ENCODE data around the gene PACRG.

PACRG gene

DNA sequence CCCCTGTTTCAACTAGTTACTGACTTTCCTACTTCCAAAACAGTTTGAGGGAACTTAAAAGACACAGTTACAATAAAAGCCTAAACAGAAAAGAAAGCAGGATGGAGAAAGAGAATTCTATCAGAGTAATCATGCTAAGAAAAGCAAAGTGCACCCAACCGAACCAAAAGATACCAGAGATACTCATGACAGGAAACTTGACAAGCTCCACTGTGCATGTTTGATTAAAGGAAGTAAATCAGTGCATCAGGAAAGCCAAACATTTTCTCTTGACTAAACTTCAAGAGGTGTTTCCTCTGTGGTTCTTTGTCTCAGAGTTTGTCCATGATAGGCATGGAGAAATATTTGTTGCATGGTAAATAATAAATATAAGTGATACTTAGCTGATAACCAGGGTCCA lies 138.9 kb downstream of the PACRG start:
- TF ChIP-seq ZFP30 (CRISPR knock-in tag; IDR thresholded peaks at IDR 0.05): no peak
- no peak for TF ChIP-seq RARB (CRISPR knock-in tag; IDR thresholded peaks at IDR 0.05)
- TF ChIP-seq, protein P1, sequence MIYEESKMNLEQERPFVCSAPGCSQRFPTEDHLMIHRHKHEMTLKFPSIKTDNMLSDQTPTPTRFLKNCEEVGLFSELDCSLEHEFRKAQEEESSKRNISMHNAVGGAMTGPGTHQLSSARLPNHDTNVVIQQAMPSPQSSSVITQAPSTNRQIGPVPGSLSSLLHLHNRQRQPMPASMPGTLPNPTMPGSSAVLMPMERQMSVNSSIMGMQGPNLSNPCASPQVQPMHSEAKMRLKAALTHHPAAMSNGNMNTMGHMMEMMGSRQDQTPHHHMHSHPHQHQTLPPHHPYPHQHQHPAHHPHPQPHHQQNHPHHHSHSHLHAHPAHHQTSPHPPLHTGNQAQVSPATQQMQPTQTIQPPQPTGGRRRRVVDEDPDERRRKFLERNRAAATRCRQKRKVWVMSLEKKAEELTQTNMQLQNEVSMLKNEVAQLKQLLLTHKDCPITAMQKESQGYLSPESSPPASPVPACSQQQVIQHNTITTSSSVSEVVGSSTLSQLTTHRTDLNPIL (CRISPR knock-in tag; IDR thresholded peaks at IDR 0.05; ENCODE audit: low read depth): no peak
- no peak for TF ChIP-seq ESRRG (CRISPR knock-in tag; IDR thresholded peaks at IDR 0.05)
- TF ChIP-seq ZFP3 (CRISPR knock-in tag; IDR thresholded peaks at IDR 0.05): no peak
- no peak for TF ChIP-seq ZC3H10 (CRISPR knock-in tag; IDR thresholded peaks at IDR 0.05)
- no peak for TF ChIP-seq SNAI2 (CRISPR knock-in tag; IDR thresholded peaks at IDR 0.05)
- TF ChIP-seq, protein P2, sequence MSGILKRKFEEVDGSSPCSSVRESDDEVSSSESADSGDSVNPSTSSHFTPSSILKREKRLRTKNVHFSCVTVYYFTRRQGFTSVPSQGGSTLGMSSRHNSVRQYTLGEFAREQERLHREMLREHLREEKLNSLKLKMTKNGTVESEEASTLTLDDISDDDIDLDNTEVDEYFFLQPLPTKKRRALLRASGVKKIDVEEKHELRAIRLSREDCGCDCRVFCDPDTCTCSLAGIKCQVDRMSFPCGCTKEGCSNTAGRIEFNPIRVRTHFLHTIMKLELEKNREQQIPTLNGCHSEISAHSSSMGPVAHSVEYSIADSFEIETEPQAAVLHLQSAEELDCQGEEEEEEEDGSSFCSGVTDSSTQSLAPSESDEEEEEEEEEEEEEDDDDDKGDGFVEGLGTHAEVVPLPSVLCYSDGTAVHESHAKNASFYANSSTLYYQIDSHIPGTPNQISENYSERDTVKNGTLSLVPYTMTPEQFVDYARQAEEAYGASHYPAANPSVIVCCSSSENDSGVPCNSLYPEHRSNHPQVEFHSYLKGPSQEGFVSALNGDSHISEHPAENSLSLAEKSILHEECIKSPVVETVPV (CRISPR knock-in tag; IDR thresholded peaks at IDR 0.05): no peak
- no peak for ATAC-seq

DNA sequence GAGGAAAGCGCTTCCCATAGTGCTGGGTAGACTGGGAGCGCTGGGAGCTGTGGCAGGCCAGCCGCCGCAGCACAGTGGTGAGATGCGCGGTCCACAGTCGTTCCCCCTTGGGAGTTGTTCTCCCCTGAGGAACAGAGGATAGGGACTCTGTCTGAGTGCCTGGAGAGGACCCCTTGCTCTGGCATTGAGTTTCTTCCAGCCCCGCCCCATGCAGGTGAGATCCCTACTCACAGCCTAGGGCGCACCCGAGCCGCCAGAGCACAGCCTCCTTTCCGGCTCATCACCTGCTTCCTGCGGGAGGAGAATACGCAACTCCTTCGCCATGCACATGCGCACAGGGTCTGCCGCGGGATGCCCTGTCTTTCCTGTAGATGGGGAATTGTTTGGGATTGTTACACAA lies 140.6 kb downstream of the PACRG start:
- ATAC-seq: no peak
- TF ChIP-seq, protein P1 (CRISPR knock-in tag; IDR thresholded peaks at IDR 0.05; ENCODE audit: low read depth): no peak
- TF ChIP-seq, protein P3, sequence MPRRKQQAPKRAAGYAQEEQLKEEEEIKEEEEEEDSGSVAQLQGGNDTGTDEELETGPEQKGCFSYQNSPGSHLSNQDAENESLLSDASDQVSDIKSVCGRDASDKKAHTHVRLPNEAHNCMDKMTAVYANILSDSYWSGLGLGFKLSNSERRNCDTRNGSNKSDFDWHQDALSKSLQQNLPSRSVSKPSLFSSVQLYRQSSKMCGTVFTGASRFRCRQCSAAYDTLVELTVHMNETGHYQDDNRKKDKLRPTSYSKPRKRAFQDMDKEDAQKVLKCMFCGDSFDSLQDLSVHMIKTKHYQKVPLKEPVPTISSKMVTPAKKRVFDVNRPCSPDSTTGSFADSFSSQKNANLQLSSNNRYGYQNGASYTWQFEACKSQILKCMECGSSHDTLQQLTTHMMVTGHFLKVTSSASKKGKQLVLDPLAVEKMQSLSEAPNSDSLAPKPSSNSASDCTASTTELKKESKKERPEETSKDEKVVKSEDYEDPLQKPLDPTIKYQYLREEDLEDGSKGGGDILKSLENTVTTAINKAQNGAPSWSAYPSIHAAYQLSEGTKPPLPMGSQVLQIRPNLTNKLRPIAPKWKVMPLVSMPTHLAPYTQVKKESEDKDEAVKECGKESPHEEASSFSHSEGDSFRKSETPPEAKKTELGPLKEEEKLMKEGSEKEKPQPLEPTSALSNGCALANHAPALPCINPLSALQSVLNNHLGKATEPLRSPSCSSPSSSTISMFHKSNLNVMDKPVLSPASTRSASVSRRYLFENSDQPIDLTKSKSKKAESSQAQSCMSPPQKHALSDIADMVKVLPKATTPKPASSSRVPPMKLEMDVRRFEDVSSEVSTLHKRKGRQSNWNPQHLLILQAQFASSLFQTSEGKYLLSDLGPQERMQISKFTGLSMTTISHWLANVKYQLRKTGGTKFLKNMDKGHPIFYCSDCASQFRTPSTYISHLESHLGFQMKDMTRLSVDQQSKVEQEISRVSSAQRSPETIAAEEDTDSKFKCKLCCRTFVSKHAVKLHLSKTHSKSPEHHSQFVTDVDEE (CRISPR knock-in tag; IDR thresholded peaks at IDR 0.05): no peak
- TF ChIP-seq ZNF565 (CRISPR knock-in tag; conservative IDR thresholded peaks at IDR 0.05; ENCODE audit: low read depth) (no peak), ZNF70 (CRISPR knock-in tag; IDR thresholded peaks at IDR 0.05) (no peak), ZNF8 (CRISPR knock-in tag; IDR thresholded peaks at IDR 0.05) (no peak), ZFP3 (CRISPR knock-in tag; IDR thresholded peaks at IDR 0.05) (no peak), ZC3H10 (CRISPR knock-in tag; IDR thresholded peaks at IDR 0.05) (no peak), SNAI2 (CRISPR knock-in tag; IDR thresholded peaks at IDR 0.05) (no peak), ZFP30 (CRISPR knock-in tag; IDR thresholded peaks at IDR 0.05) (no peak)
- TF ChIP-seq, protein P2 (CRISPR knock-in tag; IDR thresholded peaks at IDR 0.05): no peak

DNA sequence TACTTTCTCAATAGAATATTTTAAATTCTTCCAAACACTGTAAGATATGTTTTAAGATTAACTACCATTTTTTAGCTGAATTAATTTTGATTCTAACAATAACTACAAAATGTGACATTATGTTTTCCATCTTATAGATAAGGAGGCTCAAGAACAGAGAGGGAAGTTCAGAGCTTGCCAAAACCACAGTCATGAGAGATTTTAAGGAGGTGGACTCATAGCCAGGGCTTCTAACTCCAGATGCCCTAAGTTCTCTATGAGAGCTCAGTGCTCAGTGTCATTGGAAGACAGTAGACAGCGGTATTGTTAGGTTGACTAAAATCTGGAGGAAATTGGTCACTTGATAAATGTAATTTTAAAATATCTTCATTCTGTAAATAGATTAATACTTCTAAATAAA lies 144.2 kb downstream of the PACRG start:
- no peak for ATAC-seq
- TF ChIP-seq ARNTL (CRISPR knock-in tag; IDR thresholded peaks at IDR 0.05; ENCODE audit: borderline replicate concordance, low read depth) (no peak), BACH2 (CRISPR knock-in tag; IDR thresholded peaks at IDR 0.05; ENCODE audit: borderline replicate concordance) (no peak)
- TF ChIP-seq, protein P1 (CRISPR knock-in tag; IDR thresholded peaks at IDR 0.05; ENCODE audit: low read depth): no peak
- TF ChIP-seq, protein P4, sequence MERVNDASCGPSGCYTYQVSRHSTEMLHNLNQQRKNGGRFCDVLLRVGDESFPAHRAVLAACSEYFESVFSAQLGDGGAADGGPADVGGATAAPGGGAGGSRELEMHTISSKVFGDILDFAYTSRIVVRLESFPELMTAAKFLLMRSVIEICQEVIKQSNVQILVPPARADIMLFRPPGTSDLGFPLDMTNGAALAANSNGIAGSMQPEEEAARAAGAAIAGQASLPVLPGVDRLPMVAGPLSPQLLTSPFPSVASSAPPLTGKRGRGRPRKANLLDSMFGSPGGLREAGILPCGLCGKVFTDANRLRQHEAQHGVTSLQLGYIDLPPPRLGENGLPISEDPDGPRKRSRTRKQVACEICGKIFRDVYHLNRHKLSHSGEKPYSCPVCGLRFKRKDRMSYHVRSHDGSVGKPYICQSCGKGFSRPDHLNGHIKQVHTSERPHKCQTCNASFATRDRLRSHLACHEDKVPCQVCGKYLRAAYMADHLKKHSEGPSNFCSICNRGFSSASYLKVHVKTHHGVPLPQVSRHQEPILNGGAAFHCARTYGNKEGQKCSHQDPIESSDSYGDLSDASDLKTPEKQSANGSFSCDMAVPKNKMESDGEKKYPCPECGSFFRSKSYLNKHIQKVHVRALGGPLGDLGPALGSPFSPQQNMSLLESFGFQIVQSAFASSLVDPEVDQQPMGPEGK (CRISPR knock-in tag; IDR thresholded peaks at IDR 0.05; ENCODE audit: borderline replicate concordance): no peak
- TF ChIP-seq, protein P3 (CRISPR knock-in tag; IDR thresholded peaks at IDR 0.05): no peak
